GM18505 (cell line): ENCODE data around the gene KRIT1.
"Not testable (repeated sequence)": the region's sequence is repeated elsewhere in the genome, so short reads cannot be mapped to it uniquely, and the experiment has no call there.

Experiments used
- ATAC-seq: cut with Tn5 transposase; IDR thresholded peaks from one replicate; pipeline ENCODE4 v1.9.1; 2021; ENCODE audit not compliant: unreplicated experiment
- POLR2A ChIP-seq: IDR thresholded peaks from 4 replicates; pipeline ENCODE4 v1.6.1; 2011; ENCODE audit warnings: borderline replicate concordance; ENCODE audit not compliant: insufficient read depth, insufficient read length; ENCODE audit errors: extremely low read depth

KRIT1 gene

DNA sequence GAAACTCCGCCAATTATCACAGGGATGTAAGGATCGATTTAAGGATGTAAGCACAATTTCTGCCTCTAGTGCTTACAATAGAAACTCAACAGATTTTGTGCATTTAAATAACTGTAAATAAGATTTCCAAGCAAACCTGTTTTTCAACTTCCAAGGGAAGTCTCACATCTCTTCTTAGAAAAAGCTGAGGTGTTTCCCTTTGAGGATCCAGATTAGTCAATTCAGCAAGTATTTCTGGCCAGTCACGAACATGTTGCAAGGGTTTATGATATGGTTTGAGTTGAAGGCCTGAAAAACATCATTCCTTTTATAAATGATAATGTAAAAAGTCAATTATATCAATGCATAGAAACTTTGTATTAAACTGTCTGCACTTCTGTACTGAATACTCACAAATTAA is 23.9 kb downstream of the KRIT1 start:
- no peak for ATAC-seq
- no peak for TF ChIP-seq POLR2A

DNA sequence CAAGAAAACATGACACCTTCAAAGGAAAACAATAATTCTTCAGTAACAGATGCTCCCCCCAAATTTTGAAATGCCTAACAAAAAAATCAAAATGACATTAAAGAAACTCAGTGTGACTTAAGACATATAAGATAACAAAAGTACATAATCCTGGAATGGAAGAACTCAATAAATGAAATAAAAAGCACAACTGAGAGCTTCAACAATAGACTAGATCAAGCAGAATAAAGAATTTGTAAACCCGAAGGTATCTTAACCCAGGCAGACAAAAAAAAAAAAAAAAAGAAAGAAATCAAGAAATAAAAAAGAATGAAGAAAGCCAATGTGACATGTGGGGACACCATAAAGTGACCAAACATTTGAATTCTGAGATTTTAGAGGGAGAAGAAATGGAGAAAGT is 39.0 kb downstream of the KRIT1 start:
- no peak for TF ChIP-seq POLR2A
- no peak for ATAC-seq

DNA sequence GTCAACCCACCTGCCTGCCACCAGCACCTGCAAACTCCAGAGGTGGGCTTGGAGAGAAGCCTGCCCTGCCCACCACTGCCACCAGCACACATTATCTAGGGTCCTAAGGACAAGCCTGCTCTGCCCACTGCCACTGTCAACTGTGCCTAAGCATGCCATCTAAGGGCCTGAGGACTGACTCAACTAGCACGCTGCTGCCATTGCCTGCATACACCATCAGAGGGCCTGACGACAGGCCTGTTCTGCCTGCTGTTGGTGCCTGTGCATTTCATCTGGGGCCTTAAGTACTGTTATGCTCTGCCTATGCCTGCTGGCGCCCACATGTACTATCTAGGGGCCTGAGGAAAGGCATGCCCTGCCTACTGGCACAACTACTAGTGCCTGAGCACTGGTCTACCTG is 39.7 kb downstream of the KRIT1 start:
- TF ChIP-seq POLR2A = no peak
- ATAC-seq = no peak

DNA sequence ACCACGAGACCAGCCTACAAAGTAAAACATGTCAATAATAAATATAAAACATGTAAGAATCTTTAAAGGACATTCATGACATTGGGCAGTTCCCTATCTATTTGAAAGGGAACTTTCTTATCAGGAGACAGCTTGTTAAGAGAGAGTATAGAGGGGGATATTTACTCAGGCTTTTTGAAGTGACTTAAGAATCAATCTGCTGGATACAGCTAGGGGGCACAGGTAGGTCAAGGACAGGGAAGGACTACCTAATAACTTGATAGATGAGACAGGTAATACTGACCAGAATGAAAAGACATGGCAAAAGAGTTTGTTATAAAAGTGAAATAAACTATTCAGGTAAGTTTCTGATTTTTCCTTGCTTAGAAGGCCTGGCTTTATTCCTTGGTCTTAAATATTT is 44.9 kb downstream of the KRIT1 start:
- TF ChIP-seq POLR2A = no peak
- ATAC-seq = no peak

DNA sequence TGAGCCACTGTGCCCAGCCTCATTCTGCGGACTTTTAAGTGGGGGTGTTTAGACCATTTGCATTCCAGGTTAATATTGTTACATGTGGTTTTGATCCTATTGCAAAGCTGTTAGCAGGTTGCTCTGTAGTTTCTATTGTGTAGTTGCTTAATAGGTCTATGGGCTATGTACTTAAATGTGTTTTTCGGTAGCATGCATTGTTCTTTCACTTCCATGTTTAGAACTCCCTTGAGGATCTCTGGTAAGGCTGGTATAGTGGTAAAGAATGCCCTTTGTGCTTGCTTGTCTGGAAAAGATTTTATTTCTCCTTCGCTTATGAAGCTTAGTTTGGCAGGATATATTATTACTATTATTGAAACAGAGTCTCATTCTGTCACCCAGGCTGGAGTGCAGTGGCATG is 53.4 kb downstream of the KRIT1 start:
- no peak for ATAC-seq
- TF ChIP-seq POLR2A = no peak

DNA sequence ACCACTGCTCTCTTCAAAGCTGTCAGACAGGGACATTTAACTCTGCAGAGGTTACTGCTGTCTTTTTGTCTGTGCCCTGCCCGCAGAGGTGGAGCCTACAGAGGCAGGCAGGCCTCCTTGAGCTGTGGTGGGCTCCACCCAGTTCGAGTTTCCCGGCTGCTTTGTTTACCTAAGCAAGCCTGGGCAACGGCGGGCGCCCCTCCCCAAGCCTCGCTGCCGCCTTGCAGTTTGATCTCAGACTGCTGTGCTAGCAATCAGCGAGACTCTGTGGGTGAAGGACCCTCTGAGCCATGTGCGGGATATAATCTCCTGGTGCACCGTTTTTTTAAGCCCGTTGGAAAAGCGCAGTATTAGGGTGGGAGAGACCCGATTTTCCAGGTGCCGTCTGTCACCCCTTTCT is 56.5 kb downstream of the KRIT1 start:
- ATAC-seq = not testable (repeated sequence)

DNA sequence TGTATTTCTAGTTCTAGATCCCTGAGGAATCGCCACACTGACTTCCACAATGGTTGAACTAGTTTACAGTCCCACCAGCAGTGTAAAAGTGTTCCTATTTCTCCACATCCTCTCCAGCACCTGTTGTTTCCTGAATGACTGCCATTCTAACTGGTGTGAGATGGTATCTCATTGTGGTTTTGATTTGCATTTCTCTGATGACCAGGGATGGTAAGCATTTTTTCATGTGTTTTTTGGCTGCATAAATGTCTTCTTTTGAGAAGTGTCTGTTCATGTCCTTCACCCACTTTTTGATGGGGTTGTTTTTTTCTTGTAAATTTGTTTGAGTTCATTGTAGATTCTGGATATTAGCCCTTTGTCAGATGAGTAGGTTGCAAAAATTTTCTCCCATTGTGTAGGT is 61.4 kb downstream of the KRIT1 start:
- not testable (repeated sequence) for ATAC-seq

DNA sequence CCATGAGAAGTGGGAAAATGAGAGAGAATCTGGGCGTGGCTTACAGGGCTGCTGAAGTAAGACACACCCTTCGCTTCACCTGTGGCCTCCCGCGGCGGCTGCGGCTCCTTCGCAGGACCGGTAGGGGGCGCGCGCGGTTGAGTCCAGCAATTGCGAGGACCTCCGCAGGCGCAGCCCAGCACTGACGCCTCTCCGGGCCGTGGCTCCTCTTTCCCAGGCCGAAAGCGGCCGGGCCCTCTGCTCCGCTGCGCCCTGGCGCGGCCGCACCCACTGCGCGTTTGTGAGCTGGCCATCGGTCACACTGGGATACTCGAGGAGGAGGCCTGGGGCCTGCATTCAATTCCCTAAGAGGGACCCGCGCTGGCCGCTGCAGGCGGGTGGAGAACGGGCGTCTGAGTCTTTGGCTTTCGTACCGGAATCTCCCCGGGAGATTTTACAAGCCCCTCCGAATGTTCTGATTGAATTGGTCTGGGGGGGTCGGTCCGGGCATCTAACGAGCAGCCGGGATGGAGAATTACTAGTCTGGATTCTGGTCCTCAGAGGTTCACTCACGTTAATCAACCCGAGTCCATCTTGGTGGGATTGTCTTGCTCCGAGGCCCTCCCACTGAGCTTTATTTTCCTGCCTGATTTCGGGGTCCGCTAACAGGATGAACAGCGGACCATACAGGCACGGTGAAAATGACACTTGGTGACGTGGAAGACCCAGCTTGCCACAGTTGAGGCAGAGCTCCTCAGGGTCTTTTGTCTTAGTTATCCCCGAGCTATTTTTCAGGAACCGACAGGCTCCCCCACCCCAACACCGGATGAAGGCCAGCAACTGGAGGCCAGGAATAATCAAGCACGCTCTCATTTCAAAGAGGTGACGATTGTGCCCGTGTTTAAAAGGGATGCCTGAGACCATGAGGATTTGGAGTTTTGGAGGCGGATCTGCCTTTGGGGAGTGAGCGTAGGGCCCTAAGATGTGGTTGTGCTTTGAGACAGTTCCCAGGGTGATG is 66.5 kb downstream of the KRIT1 start, which contains the start of gene LRRD1:
TSS of gene LRRD1 (minus strand) at position 215 of the 997 bp plus-strand sequence. CDS start 13,940 bp downstream, outside the sequence.
- TF ChIP-seq POLR2A = no peak
- peak; percentile 99 for ATAC-seq

DNA sequence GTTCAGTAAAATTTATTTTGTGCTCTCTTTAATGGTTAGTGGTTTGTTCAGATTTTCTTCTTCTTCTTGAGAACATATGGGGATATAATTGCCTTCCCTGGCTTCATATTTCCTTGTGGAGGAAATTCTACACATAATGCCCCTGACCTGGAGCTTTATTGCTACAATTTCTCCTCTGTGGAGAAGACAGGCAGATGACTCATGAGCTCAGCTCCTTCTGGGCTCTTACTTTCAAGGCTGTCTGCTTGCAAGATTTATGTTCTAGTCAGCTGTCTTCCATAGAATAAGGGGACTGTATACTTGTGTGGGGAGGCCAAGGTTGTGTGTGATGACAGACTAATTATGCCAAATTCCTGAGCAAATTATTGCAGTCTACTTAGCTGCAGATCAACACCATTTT is 68.4 kb downstream of the KRIT1 start:
- no peak for TF ChIP-seq POLR2A
- no peak for ATAC-seq

DNA sequence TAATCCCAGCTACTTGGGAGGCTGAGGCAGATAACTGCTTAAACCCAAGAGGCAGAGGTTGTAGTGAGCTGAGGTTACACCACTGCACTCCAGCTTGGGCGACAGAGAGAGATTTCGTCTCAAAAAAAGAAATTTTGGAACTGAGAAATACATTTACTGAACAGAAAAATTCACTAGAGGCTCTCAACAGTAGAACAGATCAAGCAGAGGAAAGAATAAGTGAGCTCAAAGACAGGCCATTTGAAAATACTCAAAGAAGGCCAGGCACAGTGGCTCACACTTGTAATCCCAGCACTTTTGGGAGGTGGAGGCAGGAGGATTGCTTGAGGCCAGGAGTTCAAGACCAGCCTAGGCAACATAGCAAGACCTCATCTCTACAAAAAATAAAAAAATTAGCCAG is 76.2 kb downstream of the KRIT1 start:
- not testable (repeated sequence) for ATAC-seq

DNA sequence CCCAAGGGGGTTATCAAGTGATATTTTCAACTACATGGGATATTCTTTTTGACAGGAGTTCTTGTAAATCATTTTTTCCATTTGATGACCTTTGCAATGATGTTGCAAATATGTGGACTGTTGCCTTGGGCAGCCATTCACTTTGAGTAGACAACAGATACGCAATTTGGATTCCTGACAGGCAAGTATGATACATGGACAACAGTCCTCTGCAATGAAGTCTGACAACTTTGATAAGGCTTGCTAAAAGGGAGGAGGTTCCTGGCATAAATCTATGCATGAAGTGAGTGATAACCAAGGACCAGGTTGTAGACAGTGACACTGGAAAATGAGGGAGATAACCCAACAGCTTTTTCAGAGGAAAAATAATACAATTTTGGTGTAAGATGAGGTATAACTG is 84.4 kb downstream of the KRIT1 start:
- no peak for TF ChIP-seq POLR2A
- no peak for ATAC-seq

DNA sequence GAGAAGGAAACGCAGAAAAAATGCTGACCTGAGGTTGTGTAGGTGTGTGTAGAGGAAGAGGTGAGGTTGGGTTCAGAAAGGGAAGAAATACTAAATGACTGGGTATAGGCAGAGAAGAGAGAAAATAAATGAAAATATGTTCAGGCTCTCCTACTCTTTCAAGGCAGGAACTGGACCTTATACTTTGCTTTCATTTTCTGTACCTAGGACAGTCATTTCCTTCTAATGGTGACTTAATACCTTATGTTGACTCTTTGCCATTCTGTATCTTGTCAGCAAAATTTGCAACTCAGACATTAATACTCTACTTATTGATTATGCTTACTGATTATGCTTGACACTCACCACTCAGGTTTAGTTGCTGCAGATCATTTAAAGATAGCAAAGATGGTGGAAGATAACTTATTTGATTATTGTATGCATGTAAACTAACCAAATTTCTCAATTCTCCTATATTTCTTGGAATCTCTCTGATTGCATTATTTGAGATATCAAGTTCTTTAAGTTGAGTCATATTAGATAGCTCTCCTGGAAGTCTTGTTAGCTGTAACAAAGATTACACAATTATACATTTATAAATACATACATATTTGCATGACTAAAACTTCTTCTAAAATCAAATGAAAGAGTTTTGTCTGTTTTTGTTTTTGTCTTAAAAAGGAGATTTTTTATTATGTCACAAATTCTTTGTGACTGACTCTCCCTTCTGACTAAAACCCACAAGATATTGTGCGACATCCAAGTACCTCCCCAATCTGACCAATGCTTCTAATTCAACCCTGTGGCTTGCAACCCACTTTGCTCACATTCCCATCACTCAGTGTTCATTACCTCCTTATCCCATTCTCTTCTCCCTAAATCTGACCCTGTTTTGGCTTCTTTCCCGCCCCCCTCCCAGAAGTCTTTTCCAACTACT is 86.8 kb downstream of the KRIT1 start:
- no peak for TF ChIP-seq POLR2A
- ATAC-seq = no peak

DNA sequence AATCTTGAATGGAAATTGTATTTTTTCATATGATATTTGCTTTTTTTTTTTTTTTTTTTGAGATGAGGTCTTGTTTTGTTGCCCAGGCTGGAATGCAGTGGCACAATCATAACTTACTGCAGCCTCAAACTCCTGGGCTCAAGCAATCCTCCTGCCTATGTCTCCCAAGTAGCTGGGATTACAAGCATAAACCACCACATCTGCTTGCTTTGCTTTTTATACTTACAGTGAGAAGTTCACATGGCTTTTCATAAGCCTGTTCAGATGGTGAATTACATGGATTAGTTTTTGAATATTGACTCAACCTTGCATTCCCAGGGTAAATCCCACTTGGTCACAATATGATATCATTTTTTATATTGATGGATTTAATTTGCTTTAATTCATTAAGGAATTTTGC is 88.7 kb downstream of the KRIT1 start:
- no peak for TF ChIP-seq POLR2A
- no peak for ATAC-seq
